Measurements from ENCODE around the gene ANAPC2.

- TF ChIP-seq CTCF (IDR thresholded peaks at IDR 0.05; ENCODE audit: low read depth, low read length) (no peak), EZH2phosphoT487 (IDR thresholded peaks at IDR 0.05; ENCODE audit: low read depth) (no peak)
Measured at GRCh38 chr9:137201205-137201868, 13.0 kb upstream of the ANAPC2 start.

All from OCI-LY3 (cell line).